ENCODE results near the gene TYW5.
A peak's percentile ranks its signal among the peaks of the same experiment; 100 is the strongest.

TYW5 gene

DNA sequence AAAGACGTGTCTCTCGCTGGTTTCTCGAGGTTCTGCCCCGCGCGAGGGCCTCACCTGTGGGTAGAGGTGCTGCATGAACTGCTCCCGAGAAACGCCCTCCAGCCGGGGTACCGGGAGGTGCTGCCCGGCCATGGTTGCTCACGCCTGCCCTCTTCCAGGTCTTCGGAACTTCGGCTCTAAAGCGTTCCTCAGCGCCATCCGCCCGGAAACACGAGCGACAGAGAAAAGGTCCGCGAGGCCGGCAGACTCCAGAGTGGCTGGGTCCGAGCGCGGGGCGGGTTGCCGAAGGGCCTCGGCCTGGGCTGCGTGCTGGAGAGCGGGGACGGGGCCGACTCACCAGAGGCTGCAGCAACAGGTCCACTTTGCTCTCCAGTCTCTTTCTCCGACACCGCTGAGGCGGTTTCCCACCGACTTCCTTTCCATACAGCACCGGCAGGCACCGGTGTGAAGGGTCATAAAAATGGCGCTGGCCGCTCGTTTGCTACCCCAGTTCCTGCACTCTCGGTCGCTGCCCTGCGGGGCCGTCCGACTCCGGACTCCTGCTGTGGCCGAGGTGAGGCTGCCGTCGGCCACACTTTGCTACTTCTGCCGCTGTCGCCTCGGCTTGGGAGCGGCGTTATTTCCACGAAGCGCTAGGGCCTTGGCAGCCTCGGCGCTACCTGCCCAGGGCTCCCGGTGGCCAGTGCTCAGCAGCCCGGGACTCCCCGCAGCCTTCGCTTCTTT is at the start of gene TYW5, which contains the start of gene MAIP1:
TYW5 (minus strand) TSS at position 153 of the 723 bp plus-strand sequence; CDS start at position 132, 21 bp downstream.
MAIP1 (plus strand) TSS at position 244 of the 723 bp plus-strand sequence; CDS start at position 461, 217 bp downstream.
- DNase-seq: peak; percentile 75 to 82

DNA sequence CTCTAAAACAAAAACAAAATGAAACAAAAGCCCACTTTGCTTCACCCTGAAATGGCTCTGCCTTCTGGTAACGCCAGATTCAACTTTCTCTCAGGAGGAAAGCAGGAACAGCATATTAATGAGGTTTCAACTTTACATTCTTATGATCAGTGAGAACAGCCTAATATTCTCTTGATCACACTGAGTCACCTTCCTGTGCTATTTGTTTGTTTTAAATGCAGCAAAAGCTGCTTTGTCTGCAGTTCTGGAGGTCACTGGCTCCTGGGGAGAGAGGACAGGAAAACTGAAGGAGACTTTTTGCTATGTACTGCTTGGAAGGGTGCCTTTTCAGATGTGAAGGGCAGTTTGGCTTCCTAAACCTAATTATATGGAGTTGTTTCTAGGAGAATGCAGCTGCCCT is 48.2 kb upstream of the TYW5 start:
- DNase-seq: no peak

DNA sequence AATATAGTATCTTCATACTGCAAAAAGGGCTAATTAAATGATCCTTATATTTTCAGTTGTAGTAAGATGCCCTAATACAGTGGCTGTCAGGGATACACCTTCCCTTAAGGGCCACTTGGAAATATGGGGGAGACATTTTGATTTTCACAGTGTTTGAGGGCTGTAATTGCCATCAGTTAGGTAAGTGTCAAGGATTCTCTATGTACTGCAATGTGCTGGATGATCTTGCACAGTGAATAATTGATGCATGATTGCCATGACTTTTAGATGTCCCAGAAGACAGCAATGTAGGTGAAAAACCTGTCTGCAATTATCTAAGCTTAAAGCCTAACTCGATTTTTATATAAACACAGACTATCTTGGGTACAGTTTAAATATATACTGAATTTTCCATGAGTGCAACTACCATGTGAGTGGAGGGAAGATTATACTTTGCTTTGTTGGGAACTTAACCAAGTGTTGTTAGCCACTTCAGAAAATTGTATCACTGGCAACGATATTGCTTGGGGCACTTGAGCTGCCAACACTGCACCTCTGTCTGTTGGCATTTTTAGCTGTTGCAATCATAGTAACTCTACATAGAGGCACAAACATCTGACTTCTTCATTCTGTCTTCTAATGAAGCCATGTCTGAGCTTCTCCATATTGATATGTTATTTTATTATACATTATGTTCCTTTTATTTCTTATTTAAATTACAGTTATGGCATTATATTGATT is 45.3 kb upstream of the TYW5 start:
- DNase-seq: no peak

- no peak for DNase-seq
These were observed 43.9 kb upstream of the TYW5 start for GRCh38 chr2:199999166-199999565.

GRCh38 chr2:199997296-199997695 is 42.0 kb upstream of the TYW5 start:
- DNase-seq: no peak

- DNase-seq: no peak
These were observed 39.6 kb upstream of the TYW5 start for GRCh38 chr2:199994896-199995295.

GRCh38 chr2:199994371-199994770 is 39.1 kb upstream of the TYW5 start:
- no peak for DNase-seq

- no peak for DNase-seq
These were observed 37.0 kb upstream of the TYW5 start for GRCh38 chr2:199992296-199992695.

- no peak for DNase-seq
These were observed 36.4 kb upstream of the TYW5 start for GRCh38 chr2:199991691-199992090.

- no peak for DNase-seq
These were observed 34.5 kb upstream of the TYW5 start for GRCh38 chr2:199989822-199990221.

DNA sequence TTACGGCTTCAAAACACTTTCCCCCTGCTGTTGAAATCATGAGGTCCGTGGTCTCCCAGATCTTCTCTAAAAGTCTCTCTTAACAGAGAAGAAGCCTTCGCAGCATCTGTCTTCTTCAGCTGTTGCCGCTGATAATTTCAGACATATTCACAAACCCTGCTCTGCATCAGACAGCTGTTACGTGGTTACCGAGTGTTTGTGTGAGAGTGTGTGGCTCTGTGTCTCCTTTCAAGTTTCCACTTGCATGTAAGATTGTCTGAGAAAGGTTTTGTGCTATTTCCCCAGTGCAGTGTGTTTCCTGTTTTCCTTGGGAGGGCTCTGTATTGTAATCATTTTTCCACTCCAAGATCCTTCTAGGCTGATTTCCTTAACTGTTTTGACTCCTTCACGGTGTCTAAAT is 32.9 kb upstream of the TYW5 start:
- DNase-seq: no peak

DNA sequence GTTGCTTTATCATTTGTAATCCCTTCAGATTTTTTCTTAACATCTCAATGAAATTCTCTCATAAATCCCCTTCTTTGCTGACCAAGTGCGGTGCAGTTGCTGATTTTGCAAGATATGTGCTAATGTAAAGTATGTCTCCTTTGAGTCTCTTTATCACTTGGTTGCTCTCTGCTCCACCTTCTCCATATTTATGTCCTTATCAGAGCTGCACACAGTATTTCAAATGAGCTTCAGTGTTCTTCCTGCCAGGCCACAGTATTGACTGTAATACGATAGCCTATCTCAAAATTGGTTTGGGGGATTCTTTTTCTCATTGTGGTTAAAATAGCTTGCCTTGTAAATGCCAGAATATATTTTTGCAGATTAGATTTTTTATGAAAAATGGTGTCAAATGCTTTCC is 32.3 kb upstream of the TYW5 start:
- DNase-seq: no peak

- peak; percentile 44 to 58 for DNase-seq
These were observed 30.4 kb upstream of the TYW5 start for GRCh38 chr2:199985625-199986207.

- DNase-seq: no peak
These were observed 29.5 kb upstream of the TYW5 start for GRCh38 chr2:199984755-199985154.

DNA sequence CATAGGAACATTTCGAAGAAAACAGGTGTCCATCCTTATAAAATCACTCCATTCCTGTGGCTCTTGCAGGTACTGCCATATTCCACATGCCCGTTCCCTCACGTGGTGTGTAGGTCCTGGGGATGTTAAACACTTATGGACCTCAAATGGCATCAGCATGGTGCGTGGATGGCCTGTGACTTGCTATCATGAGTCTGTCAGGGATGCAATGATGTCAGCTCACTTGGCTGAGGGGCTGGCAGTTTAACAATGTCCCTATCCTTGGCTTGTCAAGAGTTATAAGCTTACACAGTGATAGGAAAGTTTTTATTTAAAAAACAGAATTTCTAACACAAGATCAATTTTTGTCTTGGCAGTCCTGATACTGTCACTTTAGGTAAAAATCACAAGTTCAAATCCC is 28.9 kb upstream of the TYW5 start:
- no peak for DNase-seq

- no peak for DNase-seq
These were observed 28.2 kb upstream of the TYW5 start for GRCh38 chr2:199983534-199983933.

GRCh38 chr2:199982126-199982843 is 27.0 kb upstream of the TYW5 start:
- no peak for DNase-seq

- DNase-seq: peak; percentile 74
These were observed 24.7 kb upstream of the TYW5 start for GRCh38 chr2:199979832-199980628.

DNA sequence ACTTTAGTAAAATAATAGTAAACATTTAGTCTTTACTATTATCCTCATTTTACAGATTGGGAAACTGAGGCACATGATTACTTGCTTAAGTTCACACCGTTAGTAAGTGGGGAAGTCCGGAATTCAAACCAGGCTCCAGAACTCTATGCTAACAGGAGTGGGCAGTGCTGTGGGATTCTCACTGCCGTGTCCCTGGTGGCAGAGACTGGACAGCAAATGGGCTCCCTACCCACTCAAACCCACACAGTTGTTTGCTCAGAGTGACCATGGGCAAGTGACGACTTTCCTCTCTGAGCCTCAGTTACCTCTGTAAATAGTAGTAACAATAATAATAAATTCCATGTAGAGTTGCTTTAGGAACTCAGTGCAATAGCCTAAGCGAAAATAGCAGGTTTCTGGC is 24.1 kb upstream of the TYW5 start:
- DNase-seq: no peak

DNA sequence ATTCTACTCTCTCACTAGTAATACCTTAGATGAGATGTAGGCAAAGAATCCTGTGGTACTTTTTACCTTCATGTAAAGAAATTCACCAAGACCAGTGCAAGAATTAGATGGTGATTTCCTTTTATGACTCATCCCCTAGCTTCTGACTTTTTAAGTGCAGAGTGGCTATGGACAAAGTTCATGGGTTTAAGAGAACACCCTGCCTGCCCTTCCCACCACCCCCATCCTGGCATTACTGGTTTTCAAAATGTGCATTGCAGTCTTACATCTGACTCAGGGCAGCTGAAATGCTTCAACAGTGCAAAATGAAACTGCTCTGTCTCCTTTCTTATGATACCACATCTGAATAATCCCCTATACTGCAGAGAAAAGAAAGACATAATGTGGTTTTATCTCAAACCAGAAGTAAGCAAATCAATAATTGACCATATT is 22.7 kb upstream of the TYW5 start:
- DNase-seq: no peak

- no peak for DNase-seq
These were observed 20.1 kb upstream of the TYW5 start for GRCh38 chr2:199975273-199975895.

GRCh38 chr2:199973703-199974102 is 18.4 kb upstream of the TYW5 start:
- DNase-seq: no peak
